ENCODE measurements around the gene MTARC1. TPM values are rescaled to one million over a fixed set of nuclear protein-coding genes. Genes with fewer than 3 reads are reported as not detected.

Gene MTARC1
- total and polyA plus RNA-seq, 4 donors: 1.3 to 9.9 (median 6.4) TPM

DNA sequence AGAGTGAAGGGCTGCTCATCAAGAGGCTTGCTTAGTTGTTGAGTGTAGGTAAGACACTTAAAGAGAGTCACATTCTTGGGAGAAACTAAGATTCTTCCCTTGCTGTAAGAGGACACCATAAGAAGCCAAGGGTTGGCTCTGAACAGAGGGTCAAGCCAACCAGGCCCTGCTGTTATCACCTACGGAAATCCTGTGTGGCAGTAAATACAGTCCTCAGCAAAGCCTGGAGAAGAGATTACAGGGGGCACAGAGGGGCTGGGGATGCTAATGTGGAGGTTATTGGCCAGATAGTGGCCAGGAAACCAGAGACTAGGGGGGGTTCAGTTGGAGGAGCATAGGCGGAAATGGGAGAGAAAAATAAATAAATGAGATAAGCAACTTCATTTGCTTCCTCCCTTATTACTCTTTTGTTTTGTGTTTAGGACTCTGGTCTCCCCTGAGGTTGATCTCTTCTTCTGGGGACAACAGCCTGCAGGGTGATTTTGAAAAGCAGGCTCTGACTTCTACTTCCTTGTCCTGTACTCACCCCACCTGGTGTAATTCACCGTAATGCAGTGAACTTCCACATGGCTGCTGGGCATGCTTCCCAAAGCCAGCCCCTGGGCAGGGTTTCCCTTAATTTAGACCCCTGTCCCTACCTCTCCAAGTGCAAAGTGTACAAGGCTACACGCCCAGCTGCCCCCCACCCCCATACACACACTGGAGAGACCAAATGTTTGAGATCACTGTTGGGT, 40.9 kb downstream of the MTARC1 start:
- ATAC-seq (ENCODE audit: low FRiP score): no peak
- Histone ChIP-seq H3K9me3 (ENCODE audit: control insufficient read depth, low read length) (no peaks in the 10 kb centered on the region), H3K27ac (ENCODE audit: low read depth in 1 of 2, low read length in 2 of 2) (no peak overlapping the region), H3K36me3 (ENCODE audit: control insufficient read depth in 1 of 2, insufficient read depth in 2 of 2, low read length in 1 of 2) (peaks cover 0 to 1% of the 10 kb centered on the region in 2 donors), H3K4me1 (ENCODE audit: control insufficient read depth in 1 of 2, insufficient read depth in 2 of 2, low read length in 2 of 2) (peaks cover 0 to 2% of the 10 kb centered on the region in 2 donors), H3K4me3 (ENCODE audit: low read length in 2 of 2) (no peak overlapping the region), H3K27me3 (ENCODE audit: control insufficient read depth in 1 of 2, insufficient read depth in 2 of 2, low read length in 1 of 2) (no peaks in the 10 kb centered on the region)
- 61 to 70% methylated on average over 4 of the region's 4 CpGs for WGBS, 2 donors
- intact Hi-C loops (cut with DNase I): no loop called here
- DNase-seq: no peak

GRCh38 chr1:220828179-220828490, 41.4 kb downstream of the MTARC1 start:
- peaks cover 0 to 1% of the 10 kb centered on the region in 2 donors for H3K36me3 ChIP-seq (ENCODE audit: control insufficient read depth in 1 of 2, insufficient read depth in 2 of 2, low read length in 1 of 2)
- H3K9me3 ChIP-seq (ENCODE audit: control insufficient read depth, low read length): no peaks in the 10 kb centered on the region
- H3K4me3 ChIP-seq (ENCODE audit: low read length in 2 of 2): no peak overlapping the region
- intact Hi-C loops (cut with DNase I): no loop called here
- no peaks in the 10 kb centered on the region for H3K27me3 ChIP-seq (ENCODE audit: control insufficient read depth in 1 of 2, insufficient read depth in 2 of 2, low read length in 1 of 2)
- H3K27ac ChIP-seq (ENCODE audit: low read depth in 1 of 2, low read length in 2 of 2): no peak overlapping the region
- no peak for DNase-seq
- H3K4me1 ChIP-seq (ENCODE audit: control insufficient read depth in 1 of 2, insufficient read depth in 2 of 2, low read length in 2 of 2): peaks cover 0 to 2% of the 10 kb centered on the region in 2 donors
- ATAC-seq (ENCODE audit: low FRiP score): no peak
- 15 to 23% methylated on average over 4 of the region's 4 CpGs for WGBS, 2 donors

GRCh38 chr1:220828950-220829586, 42.4 kb downstream of the MTARC1 start:
- H3K4me1 ChIP-seq (ENCODE audit: control insufficient read depth in 1 of 2, insufficient read depth in 2 of 2, low read length in 2 of 2): peaks cover 0 to 2% of the 10 kb centered on the region in 2 donors
- no peak overlapping the region for H3K27ac ChIP-seq (ENCODE audit: low read depth in 1 of 2, low read length in 2 of 2)
- H3K4me3 ChIP-seq (ENCODE audit: low read length in 2 of 2): no peak overlapping the region
- 40 to 41% methylated on average over 4 of the region's 4 CpGs for WGBS, 2 donors
- no peak for DNase-seq
- no peak for ATAC-seq (ENCODE audit: low FRiP score)
- H3K27me3 ChIP-seq (ENCODE audit: control insufficient read depth in 1 of 2, insufficient read depth in 2 of 2, low read length in 1 of 2): no peaks in the 10 kb centered on the region
- intact Hi-C loops (cut with DNase I): no loop called here
- no peaks in the 10 kb centered on the region for H3K9me3 ChIP-seq (ENCODE audit: control insufficient read depth, low read length)
- peaks cover 0 to 1% of the 10 kb centered on the region in 2 donors for H3K36me3 ChIP-seq (ENCODE audit: control insufficient read depth in 1 of 2, insufficient read depth in 2 of 2, low read length in 1 of 2)

DNA sequence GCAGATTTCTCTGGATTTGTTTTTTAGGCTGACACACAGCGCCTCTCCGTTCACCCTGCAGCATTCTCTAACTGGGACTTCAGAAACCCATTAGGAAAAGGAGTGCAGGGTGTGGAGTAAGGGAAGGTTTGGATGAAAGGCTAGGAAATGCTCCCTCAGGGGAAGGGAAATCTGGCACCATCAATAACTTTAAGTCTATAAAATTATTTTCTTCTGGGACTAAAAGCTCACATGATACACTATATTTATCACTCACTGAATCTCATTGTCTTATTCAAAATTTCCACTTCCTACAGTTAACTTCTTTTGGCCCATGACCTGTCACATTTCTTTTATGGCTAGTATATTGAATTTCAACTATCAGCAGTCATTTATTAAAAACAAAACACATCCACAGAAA, 46.7 kb downstream of the MTARC1 start:
- H3K27me3 ChIP-seq (ENCODE audit: control insufficient read depth in 1 of 2, insufficient read depth in 2 of 2, low read length in 1 of 2): no peaks in the 10 kb centered on the region
- DNase-seq (no peak), ATAC-seq (ENCODE audit: low FRiP score) (no peak)
- peaks cover 0 to 1% of the 10 kb centered on the region in 2 donors for H3K36me3 ChIP-seq (ENCODE audit: control insufficient read depth in 1 of 2, insufficient read depth in 2 of 2, low read length in 1 of 2)
- WGBS, 2 donors: 83 to 93% methylated on average over 2 of the region's 2 CpGs
- H3K4me1 ChIP-seq (ENCODE audit: control insufficient read depth in 1 of 2, insufficient read depth in 2 of 2, low read length in 2 of 2): peaks cover 0 to 2% of the 10 kb centered on the region in 2 donors
- H3K27ac ChIP-seq (ENCODE audit: low read depth in 1 of 2, low read length in 2 of 2): no peak overlapping the region
- no peak overlapping the region for H3K4me3 ChIP-seq (ENCODE audit: low read length in 2 of 2)
- intact Hi-C loops (cut with DNase I): no loop called here
- H3K9me3 ChIP-seq (ENCODE audit: control insufficient read depth, low read length): no peaks in the 10 kb centered on the region

- H3K27ac ChIP-seq (ENCODE audit: low read depth in 1 of 2, low read length in 2 of 2): no peak overlapping the region
- intact Hi-C loops (cut with DNase I): no loop called here
Observed at GRCh38 chr1:220834155-220834870, 47.6 kb downstream of the MTARC1 start.

More at GRCh38 chr1:220834155-220834870, 47.6 kb downstream of the MTARC1 start:
- Histone ChIP-seq H3K4me1 (ENCODE audit: control insufficient read depth in 1 of 2, insufficient read depth in 2 of 2, low read length in 2 of 2) (peaks cover 0 to 2% of the 10 kb centered on the region in 2 donors), H3K27me3 (ENCODE audit: control insufficient read depth in 1 of 2, insufficient read depth in 2 of 2, low read length in 1 of 2) (no peaks in the 10 kb centered on the region), H3K4me3 (ENCODE audit: low read length in 2 of 2) (no peak overlapping the region), H3K36me3 (ENCODE audit: control insufficient read depth in 1 of 2, insufficient read depth in 2 of 2, low read length in 1 of 2) (peaks cover 0 to 1% of the 10 kb centered on the region in 2 donors), H3K9me3 (ENCODE audit: control insufficient read depth, low read length) (no peaks in the 10 kb centered on the region)
- WGBS, 2 donors: 80 to 81% methylated on average over 4 of the region's 4 CpGs
- ATAC-seq (ENCODE audit: low FRiP score) (no peak), DNase-seq (no peak)

Other genes with a start within 250 kb of the MTARC1 start
- 10 to 100 TPM; 10.8 to 21.2 TPM for gene C1orf115, start 96.5 kb upstream of the MTARC1 start, total RNA-seq
- gene C1orf115, start 96.5 kb upstream of the MTARC1 start, polyA plus RNA-seq: 10 to 100 TPM in 1 of 2 donors, 1 to 10 TPM in 1; 4.8 to 70.5 TPM
- gene MTARC2, start 38.6 kb upstream of the MTARC1 start, total RNA-seq: 10 to 100 TPM; 18.2 to 33.9 TPM
- gene MTARC2, start 38.6 kb upstream of the MTARC1 start, polyA plus RNA-seq: 10 to 100 TPM; 31.4 to 32.7 TPM
- 10 to 100 TPM; 13.1 to 21.6 TPM for gene HLX, start 92.5 kb downstream of the MTARC1 start, total RNA-seq
- gene HLX, start 92.5 kb downstream of the MTARC1 start, polyA plus RNA-seq: 1 to 10 TPM; 3.1 to 3.8 TPM